A549 (cell line): ENCODE results near the gene SRSF10. TPM values are rescaled to one million over a fixed set of nuclear protein-coding genes. Genes with fewer than 3 reads are reported as not detected.
A peak's percentile ranks its signal among the peaks of the same experiment; 100 is the strongest.

ENCODE experiments used
- ATAC-seq, 2 experiments: fragments of 200-7000 bp in 1 of 2; fragments of >200 bp in 1 of 2; cut with Nextera tagmentation in 1 of 2; cut with Tn5 transposase in 1 of 2; 3 replicates each; pipeline versions ENCODE4 v1.8.0 to v1.9.1; 2018 to 2020; ENCODE audit warnings: mild to moderate bottlenecking in 1 of 2, moderate library complexity in 1 of 2
- CTCF ChIA-PET: fragments of 300-600 bp; sonication (Branson Sonifier 250); formaldehyde crosslinking; extraction: SDS; loops from one replicate; lab custom pipeline; 2021; ENCODE audit warnings: antibody characterized with exemption, inconsistent platforms; lab: Yijun Ruan, JAX
- POLR2A ChIA-PET: fragments of 350-600 bp; formaldehyde crosslinking; extraction: SDS; loops from one replicate; lab custom pipeline; 2021; ENCODE audit warnings: antibody characterized with exemption, inconsistent platforms; lab: Yijun Ruan, JAX
- DNase-seq, 2 experiments: peaks; one replicate each; pipeline versions ENCODE4 v3.0.0 to v3.0.0-alpha.2; 2011 to 2016; ENCODE audit warnings: low read depth in 1 of 2, low spot score in 1 of 2
- FAIRE-seq: peaks from 2 replicates; lab custom pipeline; 2011; peaks lifted over from hg19 to GRCh38; lab: Jason Lieb, UNC
- H3K27ac ChIP-seq, 2 experiments: fragments of >200 bp; sonication (Bioruptor Twin); formaldehyde crosslinking; 3 replicates each; pipeline ENCODE4 v1.5.1; 2016 to 2017
- H3K4me1 ChIP-seq: fragments of >200 bp; sonication (Bioruptor Twin); formaldehyde crosslinking; 3 replicates; pipeline ENCODE4 v1.6.1; 2016
- H3K4me2 ChIP-seq: fragments of >200 bp; sonication (Bioruptor Twin); formaldehyde crosslinking; 3 replicates; pipeline ENCODE4 v1.6.1; 2016
- H3K4me3 ChIP-seq: fragments of >200 bp; sonication (Bioruptor Twin); formaldehyde crosslinking; 3 replicates; pipeline ENCODE4 v1.5.1; 2016
- H3K9me3 ChIP-seq: fragments of >200 bp; sonication (Bioruptor Twin); formaldehyde crosslinking; 3 replicates; pipeline ENCODE4 v1.6.1; 2016
- BHLHE40 ChIP-seq: IDR thresholded peaks from 2 replicates; pipeline ENCODE4 v1.6.1; 2012; ENCODE audit warnings: low read depth, low read length, inconsistent platforms
- E2F6 ChIP-seq: IDR thresholded peaks from 2 replicates; pipeline ENCODE4 v1.6.1; 2012; ENCODE audit warnings: low read depth, borderline replicate concordance
- EHMT2 ChIP-seq: fragments of 200-600 bp; sonication (generic); IDR thresholded peaks from 2 replicates; pipeline ENCODE4 v1.6.1; 2016; ENCODE audit warnings: antibody characterized with exemption, low read depth, mild to moderate bottlenecking, moderate library complexity
- FOSB ChIP-seq: fragments of 250-450 bp; sonication (Bioruptor Pico); IDR thresholded peaks from 2 replicates; pipeline ENCODE4 v1.5.0; 2020; ENCODE audit warnings: mild to moderate bottlenecking, moderate library complexity
- FOSL2 ChIP-seq, 2 experiments: fragments of 450-650 bp in 1 of 2; fragments of >200 bp in 1 of 2; sonication (Bioruptor Twin) in 1 of 2; formaldehyde crosslinking; IDR thresholded peaks; 2 replicates each; pipeline versions ENCODE4 v1.5.0 to v1.6.1; 2016 to 2020; ENCODE audit warnings: mild to moderate bottlenecking in 1 of 2, moderate library complexity in 1 of 2
- FOXS1 ChIP-seq: fragments of 250-450 bp; sonication (Bioruptor Pico); IDR thresholded peaks from 2 replicates; pipeline ENCODE4 v1.5.0; 2020; ENCODE audit warnings: mild to moderate bottlenecking, moderate library complexity
- GATA3 ChIP-seq: IDR thresholded peaks from 2 replicates; pipeline ENCODE4 v1.6.1; 2012; ENCODE audit warnings: borderline replicate concordance
- HES2 ChIP-seq: fragments of >200 bp; sonication (Bioruptor Twin); formaldehyde crosslinking; IDR thresholded peaks from 2 replicates; pipeline ENCODE4 v1.6.1; 2016
- HEYL ChIP-seq: fragments of 250-450 bp; sonication (Bioruptor Pico); IDR thresholded peaks from 2 replicates; pipeline ENCODE4 v1.8.0; 2021; ENCODE audit warnings: mild to moderate bottlenecking, moderate library complexity
- HMGXB4 ChIP-seq: fragments of 250-450 bp; sonication (Bioruptor Pico); IDR thresholded peaks from 2 replicates; pipeline ENCODE4 v1.5.0; 2021; ENCODE audit warnings: mild to moderate bottlenecking, moderate library complexity, borderline replicate concordance
- HOXB5 ChIP-seq: fragments of 250-450 bp; sonication (Bioruptor Pico); IDR thresholded peaks from 2 replicates; pipeline ENCODE4 v1.5.0; 2020; ENCODE audit warnings: mild to moderate bottlenecking, moderate library complexity
- JUNB ChIP-seq: fragments of >200 bp; sonication (Bioruptor Twin); formaldehyde crosslinking; IDR thresholded peaks from 2 replicates; pipeline ENCODE4 v1.6.1; 2016
- MAFK ChIP-seq: fragments of 450-650 bp; IDR thresholded peaks from 2 replicates; pipeline ENCODE4 v1.6.1; 2014; ENCODE audit not compliant: partially characterized antibody
- MAX ChIP-seq: IDR thresholded peaks from 2 replicates; pipeline ENCODE4 v1.6.1; 2012
- PHF8 ChIP-seq: fragments of 200-600 bp; sonication (generic); IDR thresholded peaks from 2 replicates; pipeline ENCODE4 v1.6.1; 2016; ENCODE audit warnings: low read depth, mild to moderate bottlenecking, antibody characterized with exemption, moderate library complexity, borderline replicate concordance
- RFX5 ChIP-seq: fragments of 450-650 bp; IDR thresholded peaks from 2 replicates; pipeline ENCODE4 v1.7.1; 2014; ENCODE audit warnings: antibody characterized with exemption, mild to moderate bottlenecking, moderate library complexity
- TFCP2L1 ChIP-seq: fragments of 250-450 bp; sonication (Bioruptor Pico); IDR thresholded peaks from 2 replicates; pipeline ENCODE4 v1.5.0; 2021; ENCODE audit warnings: mild to moderate bottlenecking
- USF2 ChIP-seq: fragments of 450-650 bp; IDR thresholded peaks from 2 replicates; pipeline ENCODE4 v1.6.1; 2014; ENCODE audit warnings: antibody characterized with exemption
- ZC3H11A ChIP-seq: fragments of 450-650 bp; IDR thresholded peaks from 2 replicates; pipeline ENCODE4 v1.6.1; 2014; ENCODE audit warnings: antibody characterized with exemption, mild to moderate bottlenecking
- ZFP36 ChIP-seq: fragments of 450-650 bp; IDR thresholded peaks from 2 replicates; pipeline ENCODE4 v1.6.1; 2014; ENCODE audit warnings: borderline replicate concordance; ENCODE audit not compliant: partially characterized antibody
- WGBS: methylation state at CpG from one replicate; pipeline ENCODE4 v1.1.6; 2017; ENCODE audit errors: missing lambda C conversion rate; 5-methylcytosine and 5-hydroxymethylcytosine counted together
- polyA plus RNA-seq, 4 experiments: library from polyadenylated mRNA; depleted of rRNA in 3 of 4; stranded (reverse); fragments of >200 nt; fragmentation: RNase III in 1 of 4; extraction: RNeasy Plus Mini Kit Qiagen cat#74134 plus additional on column Dnase treatment in 1 of 4; gene quantifications; 2 replicates in 3 of 4; 3 replicates in 1 of 4; pipeline ENCODE4 v1.2.3, GENCODE V29; 2011 to 2017

The SRSF10 gene
- polyA plus RNA-seq, 2 of the 4 experiments (the other 2 are of a cell fraction), result 141 to 180 TPM

- TF ChIP-seq EHMT2 (no peak), BHLHE40 (no peak), MAX (no peak), HEYL (no peak), FOSB (CRISPR knock-in tag) (no peak), HMGXB4 (CRISPR knock-in tag) (no peak), FOXS1 (CRISPR knock-in tag) (no peak), USF2 (no peak), ZC3H11A (no peak), E2F6 (no peak), RFX5 (no peak)
- ATAC-seq, result no peak
- 90% methylated on average over 7 of the region's 7 CpGs for WGBS
- Histone ChIP-seq H3K4me3 (no peak overlapping the region), H3K4me1 (peaks cover 60% of the 10 kb centered on the region), H3K9me3 (no peaks in the 10 kb centered on the region), H3K4me2 (peak overlapping the region; percentile 78), H3K27ac (peak overlapping the region; percentile 96 to 99)
- CTCF ChIA-PET, result interaction anchor here (0.8 to 1.3 kb wide), 4 partner anchors 14 to 41 kb away, joined by 3 to 5 read pairs (median 4); partner anchors contain the start of gene SRSF10
- FAIRE-seq, result no peak
- DNase-seq, result no peak
- POLR2A ChIA-PET, result interaction anchor here (0.5 kb wide), 1 partner anchor 10 kb away, joined by 4 read pairs; no protein-coding TSS in a partner anchor
Observed at GRCh38 chr1:24021403-24022266, 41.5 kb upstream of the SRSF10 start.

- H3K4me2 ChIP-seq, result 0 out of 3 replicates have a peak overlapping the region, but pooled peaks have one; percentile 10
- 89% methylated on average over 3 of the region's 3 CpGs for WGBS
- ATAC-seq (no peak), DNase-seq (no peak), FAIRE-seq (no peak)
- no peak overlapping the region for H3K4me3 ChIP-seq
- H3K9me3 ChIP-seq, result no peaks in the 10 kb centered on the region
- peak overlapping the region; percentile 96 to 99 for H3K27ac ChIP-seq
- CTCF ChIA-PET, result interaction anchor here (1.1 kb wide), 1 partner anchor 40 kb away, joined by 5 read pairs; the partner anchor contains the start of gene SRSF10
- TF ChIP-seq TFCP2L1 (no peak), ZFP36 (no peak), PHF8 (no peak), HES2 (no peak), JUNB (no peak)
- POLR2A ChIA-PET, result interaction anchor here (2.5 kb wide), 1 partner anchor 40 kb away, joined by 13 read pairs; the partner anchor contains the start of gene SRSF10
- H3K4me1 ChIP-seq, result peaks cover 69% of the 10 kb centered on the region
Observed at GRCh38 chr1:24020470-24020869, 40.3 kb upstream of the SRSF10 start.

GRCh38 chr1:24020025-24020424, 39.9 kb upstream of the SRSF10 start:
- no peak for ATAC-seq
- WGBS, result 79% methylated on average over 5 of the region's 5 CpGs
- TF ChIP-seq FOSL2 (IDR thresholded peaks at IDR 0.05) (no peak), FOSL2 (CRISPR knock-in tag; IDR thresholded peaks at IDR 0.05) (peak; percentile 72), GATA3 (no peak), HOXB5 (CRISPR knock-in tag) (no peak), MAFK (peak; percentile 64)
- no peaks in the 10 kb centered on the region for H3K9me3 ChIP-seq
- CTCF ChIA-PET, result interaction anchor here (1.3 kb wide), 1 partner anchor 8 kb away, joined by 6 read pairs; no protein-coding TSS in a partner anchor
- no peak overlapping the region for H3K4me3 ChIP-seq
- peak overlapping the region; percentile 96 to 99 for H3K27ac ChIP-seq
- peak overlapping the region; percentile 68 for H3K4me2 ChIP-seq
- H3K4me1 ChIP-seq, result peaks cover 73% of the 10 kb centered on the region
- FAIRE-seq, result no peak
- POLR2A ChIA-PET, result interaction anchor here (2.5 kb wide), 1 partner anchor 40 kb away, joined by 13 read pairs; the partner anchor contains the start of gene SRSF10
- no peak for DNase-seq
